HG02642 (cell line): ENCODE results near the gene SCYGR1.
"Not testable (repeated sequence)": the region's sequence is repeated elsewhere in the genome, so short reads cannot be mapped to it uniquely, and the experiment has no call there.

Experiments
- ATAC-seq: cut with Tn5 transposase; IDR thresholded peaks from one replicate; pipeline ENCODE4 v1.9.1; 2021; ENCODE audit warnings: mild to moderate bottlenecking; ENCODE audit not compliant: unreplicated experiment, poor library complexity

The SCYGR1 gene

DNA sequence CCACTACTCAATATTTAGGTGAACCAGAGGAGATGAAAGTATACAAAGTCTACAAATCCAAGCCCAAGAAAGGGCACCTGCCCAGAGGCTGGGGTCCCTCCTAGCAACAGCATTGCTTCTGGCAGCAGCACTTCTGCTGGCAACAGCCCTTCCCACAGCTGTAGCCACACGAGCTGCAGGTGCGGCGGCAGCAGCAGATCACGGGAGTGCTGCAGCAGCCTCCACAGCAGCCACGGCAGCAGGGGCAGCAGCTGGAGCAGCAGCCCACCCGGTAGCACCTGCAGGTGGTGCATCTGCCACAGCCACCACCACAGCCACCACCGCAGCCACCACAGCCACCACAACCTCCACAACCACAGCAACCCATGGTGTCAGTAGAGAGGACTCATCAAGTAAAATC, at the start of gene SCYGR1:
Gene SCYGR1, minus strand, starts transcription at position 367 of the 400 bp plus-strand sequence. Its CDS starts 0 bp downstream, at position 367.
- ATAC-seq: not testable (repeated sequence)

DNA sequence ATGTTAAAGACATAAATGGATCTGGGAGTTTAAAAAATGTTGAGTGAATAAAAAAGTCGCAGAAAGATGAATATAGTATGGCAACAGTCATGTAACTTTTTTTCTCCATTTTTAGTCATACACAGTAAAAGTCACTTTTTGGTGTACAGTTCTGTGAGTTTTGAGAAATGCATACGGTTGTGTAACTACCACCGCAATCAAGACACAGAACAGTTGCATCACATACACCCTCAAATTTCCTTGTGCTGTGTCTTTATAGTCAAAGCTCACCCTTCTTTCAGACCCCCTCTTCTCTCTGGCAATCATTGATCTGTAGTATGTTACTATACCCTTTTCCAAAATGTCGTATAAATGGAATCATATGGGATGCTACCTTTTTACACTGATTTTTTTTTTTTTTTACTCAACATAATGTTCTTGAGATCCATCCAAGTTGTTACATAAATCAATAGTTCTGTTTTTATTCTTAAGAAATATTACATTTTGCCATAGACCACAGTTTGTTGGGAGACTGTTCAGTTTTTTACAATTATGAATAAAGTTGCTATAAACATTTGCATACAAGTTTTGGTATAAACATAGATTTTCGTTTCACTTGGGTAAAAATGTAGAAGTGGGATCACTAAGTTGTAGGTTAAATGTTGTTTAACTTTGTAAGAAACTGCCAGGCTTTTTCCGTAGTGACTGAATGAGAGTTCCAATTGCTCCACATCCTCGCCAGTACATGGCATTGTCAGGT, 48.9 kb upstream of the SCYGR1 start:
- no peak for ATAC-seq

- no peak for ATAC-seq
These were observed 45.4 kb upstream of the SCYGR1 start for GRCh38 chr2:227433171-227433570.

GRCh38 chr2:227430639-227431038, 42.9 kb upstream of the SCYGR1 start:
- ATAC-seq: no peak

DNA sequence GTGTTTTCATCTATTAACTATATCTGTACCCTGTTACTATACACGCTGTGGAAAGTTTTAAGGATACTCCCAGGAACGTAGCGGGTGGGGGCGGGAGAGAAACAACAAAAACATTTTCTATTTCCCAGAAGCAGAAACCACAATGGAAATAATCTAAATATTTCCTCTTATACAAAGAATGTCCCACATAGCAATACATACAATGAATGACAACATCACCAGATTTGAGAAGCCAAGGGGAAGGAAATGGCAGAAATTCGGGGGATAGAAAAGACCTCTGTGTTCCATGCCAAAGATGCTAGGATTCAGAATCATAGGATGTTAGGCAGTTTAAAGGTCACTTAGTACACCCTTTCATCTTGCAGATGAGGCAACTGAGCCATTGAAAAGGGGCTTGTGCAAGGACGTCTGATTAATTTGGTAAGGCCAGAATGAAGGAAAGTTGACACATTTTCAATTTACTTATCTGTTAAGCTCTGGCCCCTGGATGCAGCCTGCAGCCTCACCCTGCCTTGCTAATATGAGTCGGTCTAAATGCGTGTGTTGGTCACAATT, 41.1 kb upstream of the SCYGR1 start:
- no peak for ATAC-seq

DNA sequence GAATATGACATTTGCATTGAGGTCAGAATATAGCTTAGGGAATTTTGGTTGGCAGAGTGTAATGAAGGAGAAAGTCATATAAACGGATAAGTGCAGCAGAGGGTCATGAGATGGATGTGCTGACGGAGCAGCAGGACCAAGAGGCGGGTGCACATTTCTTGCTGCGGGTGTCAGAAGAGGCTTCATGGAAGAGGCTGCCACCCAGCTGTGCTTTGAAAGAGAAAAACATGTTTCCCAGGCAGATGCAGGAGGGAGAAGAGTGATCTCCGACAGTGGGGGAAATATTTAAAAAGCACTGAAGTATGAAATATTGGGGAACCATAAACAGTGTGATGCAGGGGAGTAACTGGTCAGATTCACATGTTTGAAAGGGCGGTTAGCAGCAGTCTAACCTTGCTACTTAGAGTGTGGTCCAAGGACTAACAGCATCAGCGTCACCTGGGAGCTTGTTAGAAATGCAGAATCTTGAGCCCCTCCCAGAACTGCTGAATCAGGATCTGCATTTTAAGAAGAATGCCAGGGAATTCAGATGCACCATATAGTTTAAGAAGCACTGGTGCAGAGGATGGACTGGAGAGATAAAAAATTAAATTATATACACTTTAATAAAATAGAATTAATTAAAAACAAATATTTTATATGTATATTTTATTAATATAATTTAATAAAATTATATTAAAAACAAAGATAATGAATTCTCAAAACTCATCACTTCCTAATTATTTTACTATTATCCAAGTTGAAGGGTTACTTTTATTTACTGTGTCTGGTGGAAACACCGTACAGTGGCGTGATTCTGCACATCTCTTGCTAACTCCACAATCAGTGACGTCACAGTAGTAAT, 36.1 kb upstream of the SCYGR1 start:
- ATAC-seq: no peak

DNA sequence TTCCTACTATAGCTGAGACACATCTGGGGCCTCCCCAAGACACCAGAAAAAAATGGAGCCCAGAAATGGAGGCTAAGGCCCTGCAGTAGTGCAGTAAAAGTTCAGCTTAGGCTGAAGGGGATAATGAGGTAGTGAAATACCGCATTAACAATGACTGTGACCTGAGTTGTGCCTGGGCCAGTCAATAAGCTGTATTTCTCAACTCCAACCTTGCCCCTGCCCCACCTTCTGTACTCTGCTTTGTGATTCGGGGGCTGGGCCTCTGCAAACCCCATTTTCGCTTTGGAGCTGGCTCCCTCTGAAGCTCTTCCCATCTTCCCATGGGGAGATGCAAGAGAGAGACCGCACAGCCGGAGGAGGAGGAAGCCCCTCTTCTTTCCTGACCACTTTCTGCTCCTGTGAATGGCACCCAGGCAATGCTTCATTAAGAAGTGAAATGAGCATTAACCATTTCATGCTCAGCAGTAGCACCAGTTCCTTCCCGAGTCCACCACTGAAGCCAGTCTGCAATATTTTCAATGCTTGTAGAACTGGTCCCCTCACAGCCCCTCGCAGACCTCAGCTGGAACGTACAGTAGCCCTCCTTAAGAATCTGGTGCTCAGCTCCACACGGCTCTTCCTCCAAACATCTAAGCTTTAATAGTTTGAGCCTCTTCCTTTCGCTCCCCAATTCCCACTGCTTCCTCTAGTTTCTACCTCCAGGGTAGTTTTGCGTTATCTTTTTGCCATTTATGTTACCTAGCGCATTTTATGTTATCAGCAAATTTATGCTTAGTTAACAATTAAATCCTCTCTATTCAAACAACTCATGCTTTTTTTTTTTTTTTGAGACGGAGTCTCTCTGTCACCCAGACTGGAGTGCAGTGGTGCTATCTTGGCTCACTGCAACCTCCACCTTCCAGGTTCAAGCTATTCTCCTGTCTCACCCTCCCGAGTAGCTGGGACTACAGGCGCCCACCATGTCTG, 32.6 kb upstream of the SCYGR1 start:
- ATAC-seq: no peak

- ATAC-seq: no peak
These were observed 29.0 kb upstream of the SCYGR1 start for GRCh38 chr2:227416701-227417100.

DNA sequence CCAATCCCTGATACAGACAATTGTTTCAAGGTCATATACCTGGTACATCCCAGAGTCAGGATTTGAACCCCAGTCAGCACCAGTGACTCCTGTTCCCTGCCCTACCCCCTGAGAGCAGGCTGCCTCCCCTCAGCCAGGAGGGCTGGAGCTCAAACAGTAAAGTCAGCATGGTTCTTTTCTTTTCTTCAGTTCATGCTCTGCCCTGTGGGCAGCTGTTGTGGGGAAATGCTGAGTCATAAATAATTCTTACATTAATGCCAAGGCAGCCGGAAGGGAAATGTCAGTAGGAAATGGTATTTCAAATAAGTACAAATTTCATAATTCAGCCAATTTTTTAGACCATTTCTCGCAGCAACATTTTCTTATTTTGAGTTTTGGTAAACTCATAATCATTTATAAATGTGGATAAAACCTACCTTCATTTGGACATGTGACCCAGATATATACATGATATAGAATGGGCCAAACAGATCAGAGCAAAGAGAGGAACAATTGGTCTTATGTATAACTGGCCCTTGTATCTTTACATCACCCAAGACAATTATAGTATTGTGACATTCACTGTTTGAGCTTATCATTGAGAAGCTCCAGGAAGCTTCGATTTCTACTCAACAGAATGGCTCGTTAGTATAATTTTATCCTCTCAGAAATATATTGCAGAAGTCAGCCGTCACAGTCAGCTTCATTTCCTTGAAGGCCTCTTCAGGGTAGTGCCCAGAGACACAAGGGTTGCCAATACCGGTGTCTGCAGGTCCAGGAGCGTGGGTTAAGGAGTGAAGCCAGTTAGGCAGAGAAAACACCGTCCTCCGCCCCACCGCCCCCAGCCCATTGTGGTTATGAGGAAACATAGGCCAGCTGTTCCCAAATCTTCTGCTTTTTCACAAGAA, 28.0 kb upstream of the SCYGR1 start:
- no peak for ATAC-seq

DNA sequence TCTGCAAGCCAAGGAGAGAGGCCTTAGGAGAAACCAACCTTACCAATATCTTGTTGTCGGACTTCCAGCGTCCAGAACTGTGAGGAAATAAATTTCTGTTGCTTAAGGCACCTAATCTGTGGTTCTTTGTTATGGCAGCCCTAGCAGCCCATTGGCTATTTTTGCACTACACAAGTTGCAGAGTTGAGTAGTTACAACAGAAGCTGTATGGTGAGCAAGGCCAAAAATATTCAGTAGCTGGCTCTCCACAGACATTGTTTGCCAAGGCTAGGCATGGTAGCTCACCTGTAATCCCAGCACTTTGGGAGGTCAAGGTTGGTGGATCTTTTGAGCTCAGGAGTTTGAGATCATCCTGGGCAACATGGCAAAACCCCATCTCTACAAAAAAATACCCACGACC, 27.1 kb upstream of the SCYGR1 start:
- ATAC-seq: no peak

DNA sequence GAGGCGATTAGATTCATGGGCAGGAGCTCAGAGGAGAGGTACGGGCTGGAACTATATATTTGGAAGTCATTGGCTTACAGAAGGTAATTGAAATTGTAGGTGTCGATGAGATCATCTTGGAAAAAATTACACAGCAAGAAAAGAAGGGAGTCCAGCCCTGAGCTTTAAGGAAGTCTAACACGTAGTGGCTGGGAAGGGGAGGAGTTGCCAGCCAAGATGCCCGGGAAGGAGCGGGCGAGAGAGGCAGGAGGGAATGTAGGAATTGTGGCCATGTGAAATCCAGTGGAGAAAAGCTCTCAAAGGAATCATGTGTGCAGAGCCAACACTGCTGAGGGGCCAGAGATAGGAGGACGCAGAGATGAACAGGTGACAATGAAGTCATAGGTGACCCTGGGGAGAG, 25.6 kb upstream of the SCYGR1 start:
- ATAC-seq: no peak

GRCh38 chr2:227412877-227413276, 25.1 kb upstream of the SCYGR1 start:
- ATAC-seq: no peak

GRCh38 chr2:227411990-227412350, 24.2 kb upstream of the SCYGR1 start:
- no peak for ATAC-seq

- ATAC-seq: peak; percentile 81
These were observed 23.7 kb upstream of the SCYGR1 start for GRCh38 chr2:227411320-227411989.

GRCh38 chr2:227410191-227410590, 22.4 kb upstream of the SCYGR1 start:
- no peak for ATAC-seq

- ATAC-seq: no peak
These were observed 19.9 kb upstream of the SCYGR1 start for GRCh38 chr2:227407591-227408151.

- ATAC-seq: peak; percentile 44
These were observed 18.7 kb upstream of the SCYGR1 start for GRCh38 chr2:227406177-227407031.
